Fibroblast of gingiva (primary cell): ENCODE measurements around the gene CYP4A11.
"Not testable (repeated sequence)": the region's sequence is repeated elsewhere in the genome, so short reads cannot be mapped to it uniquely, and the experiment has no call there.

Source experiments
- DNase-seq: peaks from one replicate; pipeline ENCODE4 v3.0.0-alpha.2; 2011; ENCODE audit warnings: low read depth

The CYP4A11 gene

DNA sequence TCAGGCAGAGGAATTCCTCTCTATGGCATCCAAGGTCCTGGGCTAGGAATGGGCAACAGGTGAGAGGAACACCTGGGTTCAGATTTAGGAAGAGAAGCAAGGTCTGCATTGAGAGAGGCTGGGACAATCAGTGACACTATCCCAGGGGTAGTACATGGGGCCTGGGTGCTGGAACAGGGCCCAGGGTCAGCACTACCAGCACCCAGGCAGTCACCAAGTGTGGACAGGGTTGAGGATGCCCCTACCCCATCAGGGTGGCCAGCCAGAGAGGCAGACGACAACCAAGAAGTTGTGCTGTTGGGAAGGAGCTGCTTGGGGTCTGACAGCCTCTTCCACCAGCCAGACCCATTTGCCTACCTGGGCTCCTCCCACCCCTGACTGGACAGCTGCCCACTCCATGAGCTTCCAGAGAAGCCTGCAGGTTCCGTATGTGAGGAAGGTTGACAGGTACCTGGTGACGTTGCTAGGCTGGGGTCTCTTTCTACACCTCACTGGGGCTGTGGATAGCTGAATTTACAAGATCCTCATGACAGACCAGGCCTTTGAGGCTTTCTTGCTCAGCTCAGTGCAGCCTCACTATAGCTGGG is 13.9 kb downstream of the CYP4A11 start:
- no peak for DNase-seq

DNA sequence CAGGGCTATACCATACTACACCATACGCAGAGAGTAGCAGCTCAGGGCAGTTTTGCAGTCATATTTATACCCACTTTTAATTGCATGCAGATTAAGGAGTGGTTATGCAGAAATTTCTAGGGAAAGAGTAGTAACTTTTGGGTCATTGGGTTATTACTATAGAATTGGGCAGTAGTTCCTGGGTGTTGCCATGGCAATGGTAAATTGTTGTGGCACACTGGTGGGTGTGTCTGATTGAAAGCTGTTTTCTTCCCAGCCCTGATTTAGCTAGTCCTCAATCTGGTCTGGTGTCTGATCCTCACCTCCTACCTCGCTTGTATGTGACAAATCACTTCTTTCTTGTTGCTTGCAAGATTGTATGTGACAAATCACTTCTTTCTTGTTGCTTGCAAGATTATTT is 30.5 kb downstream of the CYP4A11 start:
- DNase-seq, result no peak

DNA sequence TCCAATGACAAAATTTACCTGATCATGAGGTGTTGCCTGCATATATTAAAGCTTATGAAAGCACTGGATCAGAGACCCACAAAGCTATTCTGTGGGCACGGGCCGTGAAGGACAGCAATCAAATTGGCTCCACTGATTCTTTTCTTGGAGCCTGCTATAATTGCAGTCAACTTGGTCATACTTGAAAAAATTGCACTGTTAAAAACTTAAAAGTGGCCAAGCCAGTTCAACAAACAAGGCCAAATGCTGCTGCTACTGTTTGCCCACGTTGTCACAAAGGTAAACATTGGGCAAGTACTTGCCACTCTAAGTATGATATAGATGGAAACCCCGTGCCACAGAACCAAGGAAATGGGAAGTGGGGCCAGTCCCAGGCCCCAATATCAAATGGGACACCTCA is 37.8 kb downstream of the CYP4A11 start:
- no peak for DNase-seq

DNA sequence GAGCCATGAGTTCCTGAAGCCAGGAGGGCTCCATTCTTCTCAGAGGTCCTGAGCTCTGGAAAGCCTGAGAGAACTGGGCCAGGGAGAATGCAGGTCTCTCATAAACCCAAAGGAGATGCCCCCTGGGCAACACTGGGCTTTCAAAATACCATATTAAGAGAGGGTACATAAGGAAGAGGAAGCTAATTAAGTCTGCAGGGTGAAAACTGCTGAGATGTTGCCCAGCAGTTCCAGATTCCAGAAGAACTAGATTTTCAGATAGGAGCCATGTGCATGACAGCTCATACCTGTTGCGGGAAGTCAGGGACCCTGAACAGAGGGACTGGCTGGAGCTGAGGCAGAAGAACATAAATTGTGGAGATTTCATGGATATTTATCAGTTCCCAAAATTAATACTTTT is 40.9 kb downstream of the CYP4A11 start:
- no peak for DNase-seq

DNA sequence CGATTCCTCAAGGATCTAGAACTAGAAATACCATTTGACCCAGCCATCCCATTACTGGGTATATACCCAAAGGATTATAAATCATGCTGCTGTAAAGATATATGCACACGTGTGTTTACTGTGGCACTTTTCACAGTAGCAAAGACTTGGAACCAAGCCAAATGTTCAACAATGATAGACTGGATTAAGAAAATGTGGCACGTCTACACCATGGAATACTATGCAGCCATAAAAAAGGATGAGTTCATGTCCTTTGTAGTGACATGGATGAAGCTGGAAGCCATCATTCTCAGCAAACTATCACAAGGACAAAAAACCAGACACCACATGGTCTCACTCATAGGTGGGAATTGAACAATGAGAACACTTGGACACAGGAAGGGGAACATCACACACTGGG is 59.6 kb downstream of the CYP4A11 start:
- DNase-seq, result not testable (repeated sequence)
